WTC11 (cell line): Measurements from ENCODE around the gene THBS3. TPM values are rescaled to one million over a fixed set of nuclear protein-coding genes. Genes with fewer than 3 reads are reported as not detected.

Source experiments
- ATAC-seq: fragments of 200-7000 bp; cut with Tn5 transposase; 2 replicates; pipeline ENCODE4 v1.10.0; 2021; ENCODE audit warnings: mild to moderate bottlenecking, moderate library complexity
- CTCF ChIA-PET: fragments of 300-600 bp; sonication (Branson Sonifier 250); formaldehyde crosslinking; loops from one replicate; lab custom pipeline; 2021; ENCODE audit warnings: antibody characterized with exemption; lab: Charles Lee
- POLR2A ChIA-PET: fragments of 350-600 bp; sonication (Branson Sonifier 250); formaldehyde crosslinking; loops from one replicate; lab custom pipeline; 2021; ENCODE audit warnings: antibody characterized with exemption; lab: Charles Lee
- DNase-seq: peaks from one replicate; pipeline ENCODE4 v3.0.0; 2021; ENCODE audit warnings: low spot score
- H3K27ac Mint-ChIP-seq: 2 replicates; pipeline ENCODE4 v1.8.0; 2021; ENCODE audit warnings: mixed read lengths
- H3K27me3 Mint-ChIP-seq: 2 replicates; pipeline ENCODE4 v1.8.0; 2021; ENCODE audit warnings: low read depth, mild to moderate bottlenecking, moderate library complexity, mixed read lengths
- H3K36me3 Mint-ChIP-seq: 2 replicates; pipeline ENCODE4 v1.8.0; 2021; ENCODE audit warnings: mixed read lengths
- H3K4me1 Mint-ChIP-seq: 2 replicates; pipeline ENCODE4 v1.8.0; 2022; ENCODE audit warnings: mixed read lengths
- H3K4me3 Mint-ChIP-seq: 2 replicates; pipeline ENCODE4 v1.8.0; 2021; ENCODE audit warnings: mild to moderate bottlenecking, moderate library complexity, mixed read lengths
- H3K9me3 Mint-ChIP-seq: 2 replicates; pipeline ENCODE4 v1.8.0; 2021; ENCODE audit warnings: mixed read lengths
- AR ChIP-seq: fragments of 250-450 bp; sonication (Bioruptor Pico); IDR thresholded peaks from 2 replicates; pipeline ENCODE4 v1.9.0; 2021; ENCODE audit warnings: mild to moderate bottlenecking
- ATF1 ChIP-seq: sonication (generic); formaldehyde crosslinking; IDR thresholded peaks from 2 replicates; pipeline ENCODE4 v1.8.1; 2023; ENCODE audit warnings: mild to moderate bottlenecking, moderate library complexity, missing genetic modification reagents
- CBFB ChIP-seq: sonication (generic); formaldehyde crosslinking; IDR thresholded peaks from 2 replicates; pipeline ENCODE4 v1.8.1; 2022; ENCODE audit warnings: mild to moderate bottlenecking, low read depth, missing genetic modification reagents
- CREB1 ChIP-seq: sonication (generic); formaldehyde crosslinking; IDR thresholded peaks from 2 replicates; pipeline ENCODE4 v1.8.0; 2023; ENCODE audit warnings: mild to moderate bottlenecking, missing genetic modification reagents
- ESRRA ChIP-seq: sonication (generic); formaldehyde crosslinking; IDR thresholded peaks from 2 replicates; pipeline ENCODE4 v1.8.1; 2022; ENCODE audit warnings: mild to moderate bottlenecking, missing genetic modification reagents, borderline replicate concordance
- ETV6 ChIP-seq: sonication (generic); formaldehyde crosslinking; IDR thresholded peaks from 2 replicates; pipeline ENCODE4 v1.8.1; 2022; ENCODE audit warnings: mild to moderate bottlenecking, missing genetic modification reagents
- FOXK1 ChIP-seq: sonication (generic); formaldehyde crosslinking; IDR thresholded peaks from 2 replicates; pipeline ENCODE4 v1.8.0; 2022; ENCODE audit warnings: mild to moderate bottlenecking, moderate library complexity, missing genetic modification reagents
- HMGXB4 ChIP-seq: sonication (generic); formaldehyde crosslinking; IDR thresholded peaks from 2 replicates; pipeline ENCODE4 v1.8.1; 2023; ENCODE audit warnings: mild to moderate bottlenecking, moderate library complexity, missing genetic modification reagents
- JUN ChIP-seq: sonication (generic); formaldehyde crosslinking; IDR thresholded peaks from 2 replicates; pipeline ENCODE4 v1.8.0; 2023; ENCODE audit warnings: mild to moderate bottlenecking, missing genetic modification reagents
- MXD4 ChIP-seq: fragments of 250-450 bp; sonication (Bioruptor Pico); IDR thresholded peaks from 2 replicates; pipeline ENCODE4 v1.8.0; 2021; ENCODE audit warnings: mild to moderate bottlenecking, moderate library complexity, borderline replicate concordance
- NFE2L1 ChIP-seq: sonication (generic); formaldehyde crosslinking; IDR thresholded peaks from 2 replicates; pipeline ENCODE4 v1.8.1; 2023; ENCODE audit warnings: missing genetic modification reagents
- NFYB ChIP-seq: sonication (generic); formaldehyde crosslinking; conservative IDR thresholded peaks from 2 replicates; pipeline ENCODE4 v1.8.0; 2022; ENCODE audit warnings: low read depth, missing genetic modification reagents
- PRDM15 ChIP-seq: sonication (generic); formaldehyde crosslinking; IDR thresholded peaks from 2 replicates; pipeline ENCODE4 v1.8.0; 2022; ENCODE audit warnings: missing genetic modification reagents
- SMAD3 ChIP-seq: sonication (generic); formaldehyde crosslinking; IDR thresholded peaks from 2 replicates; pipeline ENCODE4 v1.8.0; 2022; ENCODE audit warnings: missing genetic modification reagents, mild to moderate bottlenecking, borderline replicate concordance
- SOX15 ChIP-seq: fragments of 250-450 bp; sonication (Bioruptor Pico); IDR thresholded peaks from 2 replicates; pipeline ENCODE4 v1.9.0; 2021; ENCODE audit warnings: mild to moderate bottlenecking
- SP1 ChIP-seq: sonication (generic); formaldehyde crosslinking; conservative IDR thresholded peaks from 2 replicates; pipeline ENCODE4 v1.8.1; 2022; ENCODE audit warnings: missing genetic modification reagents
- ZNF121 ChIP-seq: sonication (generic); formaldehyde crosslinking; IDR thresholded peaks from 2 replicates; pipeline ENCODE4 v1.8.0; 2023; ENCODE audit warnings: missing genetic modification reagents
- ZNF219 ChIP-seq: sonication (generic); formaldehyde crosslinking; IDR thresholded peaks from 2 replicates; pipeline ENCODE4 v1.8.0; 2023; ENCODE audit warnings: missing genetic modification reagents, mild to moderate bottlenecking, borderline replicate concordance
- ZNF232 ChIP-seq: sonication (generic); formaldehyde crosslinking; IDR thresholded peaks from 2 replicates; pipeline ENCODE4 v1.8.0; 2022; ENCODE audit warnings: mild to moderate bottlenecking, missing genetic modification reagents
- ZNF416 ChIP-seq: fragments of 250-450 bp; sonication (Bioruptor Pico); IDR thresholded peaks from 2 replicates; pipeline ENCODE4 v1.9.0; 2021; ENCODE audit warnings: mild to moderate bottlenecking, inconsistent platforms
- ZNF423 ChIP-seq: fragments of 250-450 bp; sonication (Bioruptor Pico); IDR thresholded peaks from 2 replicates; pipeline ENCODE4 v2.1.2; 2022; ENCODE audit warnings: mild to moderate bottlenecking, moderate library complexity
- total RNA-seq: library from RNA; stranded (reverse); gene quantifications from 3 replicates; pipeline ENCODE4 v1.2.3, GENCODE V29; 2021
- TF ChIP-seq, protein P1 (sequence below): sonication (generic); formaldehyde crosslinking; IDR thresholded peaks from 2 replicates; pipeline ENCODE4 v1.8.0; 2022; ENCODE audit warnings: mild to moderate bottlenecking, missing genetic modification reagents
- TF ChIP-seq, protein P2 (sequence below): sonication (generic); formaldehyde crosslinking; IDR thresholded peaks from 2 replicates; pipeline ENCODE4 v1.8.1; 2023; ENCODE audit warnings: mild to moderate bottlenecking, missing genetic modification reagents, moderate library complexity
- TF ChIP-seq, protein P3 (sequence below): sonication (generic); formaldehyde crosslinking; IDR thresholded peaks from 2 replicates; pipeline ENCODE4 v1.8.0; 2022; ENCODE audit warnings: mild to moderate bottlenecking, missing genetic modification reagents
- TF ChIP-seq, protein P4 (sequence below): sonication (generic); formaldehyde crosslinking; IDR thresholded peaks from 2 replicates; pipeline ENCODE4 v1.8.0; 2022; ENCODE audit warnings: mild to moderate bottlenecking, missing genetic modification reagents

The THBS3 gene
- total RNA-seq, 1 experiment from 2014 or later, result 5.3 TPM

DNA sequence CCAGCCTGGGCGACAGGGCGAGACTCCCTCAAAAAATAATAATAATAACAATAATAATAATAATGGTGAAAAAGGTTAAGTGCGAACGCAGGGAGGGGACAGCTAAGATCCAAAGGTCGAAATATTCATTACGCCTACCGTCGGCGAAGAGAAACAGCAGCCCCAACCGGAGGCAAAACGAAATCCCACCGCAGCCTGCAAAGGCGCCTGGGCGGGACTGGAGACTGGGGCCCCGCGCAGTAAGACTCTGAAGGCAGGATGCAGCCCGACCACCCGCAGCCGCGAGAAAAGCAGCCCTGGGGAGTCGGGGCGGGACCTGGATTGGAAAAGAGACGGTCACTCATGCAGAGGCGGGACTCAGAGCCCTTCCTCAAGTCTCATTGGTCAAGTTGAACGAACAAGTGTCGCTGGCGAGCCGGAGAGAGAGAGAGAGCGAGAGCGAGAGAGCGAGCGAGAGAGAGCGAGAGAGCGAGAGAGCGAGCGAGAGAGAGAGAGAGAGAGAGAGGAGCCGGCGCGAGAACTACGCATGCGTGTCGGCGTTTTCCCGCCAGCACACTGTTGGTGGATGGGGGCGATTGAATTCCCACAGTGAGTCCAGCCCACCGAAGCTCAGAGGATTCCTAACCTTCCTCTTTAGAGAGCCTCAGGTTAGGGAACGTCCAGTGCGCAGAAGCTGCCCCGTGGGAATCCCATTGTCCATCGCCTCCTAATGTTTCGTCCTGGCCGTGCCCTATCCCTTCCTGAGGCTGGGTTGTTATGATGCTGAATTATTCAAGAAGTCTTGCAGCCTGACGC is 36.9 kb upstream of the THBS3 start:
- CTCF ChIA-PET, result interaction anchor here (0.6 to 1.8 kb wide), 9 partner anchors 29 to 260 kb away, joined by 3 to 7 read pairs (median 3); partner anchors contain the start of gene CLK2
- H3K36me3 Mint-ChIP-seq, result peaks cover 14% of the 10 kb centered on the region
- DNase-seq (peak; percentile 96), ATAC-seq (peak; percentile 93)
- H3K4me1 Mint-ChIP-seq, result peaks cover 28% of the 10 kb centered on the region
- POLR2A ChIA-PET, result interaction anchor here (0.6 to 2.0 kb wide), 5 partner anchors 17 to 949 kb away, joined by 3 to 6 read pairs (median 5); partner anchors contain the start of genes CLK2 and FDPS
- peaks cover 41% of the 10 kb centered on the region for H3K27me3 Mint-ChIP-seq
- H3K27ac Mint-ChIP-seq, result peak overlapping the region; percentile 99
- H3K9me3 Mint-ChIP-seq, result no peaks in the 10 kb centered on the region
- peak overlapping the region; percentile 78 for H3K4me3 Mint-ChIP-seq
- TF ChIP-seq CBFB (CRISPR knock-in tag) (no peak), ESRRA (CRISPR knock-in tag) (peak; percentile 89; the same call in 1 of the 2 replicates), AR (CRISPR knock-in tag) (no peak), MXD4 (CRISPR knock-in tag) (no peak), SMAD3 (CRISPR knock-in tag) (peak; percentile 48; the same call in 1 of the 2 replicates), ZNF416 (CRISPR knock-in tag) (no peak), PRDM15 (CRISPR knock-in tag) (peak; percentile 46), JUN (CRISPR knock-in tag) (peak; percentile 40; the same call in 1 of the 2 replicates), FOXK1 (CRISPR knock-in tag) (peak; percentile 68; the same call in 1 of the 2 replicates), NFE2L1 (CRISPR knock-in tag) (peak; percentile 61; the same call in 1 of the 2 replicates), ZNF232 (CRISPR knock-in tag) (0 out of 2 replicates have a peak, but pooled peaks have one; percentile 59), ZNF423 (peak; percentile 69), NFYB (CRISPR knock-in tag) (peak; percentile 62), CREB1 (CRISPR knock-in tag) (0 out of 2 replicates have a peak, but pooled peaks have one; percentile 70), ETV6 (CRISPR knock-in tag) (peak; percentile 91), HMGXB4 (CRISPR knock-in tag) (peak; percentile 28; the same call in 1 of the 2 replicates), ATF1 (CRISPR knock-in tag) (no peak), ZNF219 (CRISPR knock-in tag) (peak; percentile 61; the same call in 1 of the 2 replicates), ZNF121 (CRISPR knock-in tag) (peak; percentile 95), SP1 (CRISPR knock-in tag) (peak; percentile 80), SOX15 (no peak)
- TF ChIP-seq, protein P1, sequence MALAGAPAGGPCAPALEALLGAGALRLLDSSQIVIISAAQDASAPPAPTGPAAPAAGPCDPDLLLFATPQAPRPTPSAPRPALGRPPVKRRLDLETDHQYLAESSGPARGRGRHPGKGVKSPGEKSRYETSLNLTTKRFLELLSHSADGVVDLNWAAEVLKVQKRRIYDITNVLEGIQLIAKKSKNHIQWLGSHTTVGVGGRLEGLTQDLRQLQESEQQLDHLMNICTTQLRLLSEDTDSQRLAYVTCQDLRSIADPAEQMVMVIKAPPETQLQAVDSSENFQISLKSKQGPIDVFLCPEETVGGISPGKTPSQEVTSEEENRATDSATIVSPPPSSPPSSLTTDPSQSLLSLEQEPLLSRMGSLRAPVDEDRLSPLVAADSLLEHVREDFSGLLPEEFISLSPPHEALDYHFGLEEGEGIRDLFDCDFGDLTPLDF (CRISPR knock-in tag), result peak; percentile 83
- TF ChIP-seq, protein P2, sequence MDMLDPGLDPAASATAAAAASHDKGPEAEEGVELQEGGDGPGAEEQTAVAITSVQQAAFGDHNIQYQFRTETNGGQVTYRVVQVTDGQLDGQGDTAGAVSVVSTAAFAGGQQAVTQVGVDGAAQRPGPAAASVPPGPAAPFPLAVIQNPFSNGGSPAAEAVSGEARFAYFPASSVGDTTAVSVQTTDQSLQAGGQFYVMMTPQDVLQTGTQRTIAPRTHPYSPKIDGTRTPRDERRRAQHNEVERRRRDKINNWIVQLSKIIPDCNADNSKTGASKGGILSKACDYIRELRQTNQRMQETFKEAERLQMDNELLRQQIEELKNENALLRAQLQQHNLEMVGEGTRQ, result peak; percentile 68
- TF ChIP-seq, protein P3, sequence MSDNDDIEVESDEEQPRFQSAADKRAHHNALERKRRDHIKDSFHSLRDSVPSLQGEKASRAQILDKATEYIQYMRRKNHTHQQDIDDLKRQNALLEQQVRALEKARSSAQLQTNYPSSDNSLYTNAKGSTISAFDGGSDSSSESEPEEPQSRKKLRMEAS (CRISPR knock-in tag), result peak; percentile 94
- TF ChIP-seq, protein P4, sequence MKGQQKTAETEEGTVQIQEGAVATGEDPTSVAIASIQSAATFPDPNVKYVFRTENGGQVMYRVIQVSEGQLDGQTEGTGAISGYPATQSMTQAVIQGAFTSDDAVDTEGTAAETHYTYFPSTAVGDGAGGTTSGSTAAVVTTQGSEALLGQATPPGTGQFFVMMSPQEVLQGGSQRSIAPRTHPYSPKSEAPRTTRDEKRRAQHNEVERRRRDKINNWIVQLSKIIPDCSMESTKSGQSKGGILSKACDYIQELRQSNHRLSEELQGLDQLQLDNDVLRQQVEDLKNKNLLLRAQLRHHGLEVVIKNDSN (CRISPR knock-in tag), result peak; percentile 72
